HCT116 (cell line): ENCODE measurements around the gene LTBP1. TPM values are rescaled to one million over a fixed set of nuclear protein-coding genes. Genes with fewer than 3 reads are reported as not detected.

ENCODE experiments used
- ATAC-seq: fragments of 200-7000 bp; cut with Tn5 transposase; 2 replicates; pipeline ENCODE4 v1.9.1; 2020; ENCODE audit warnings: mild to moderate bottlenecking, moderate library complexity
- BruUV-seq: library from RNA; stranded (reverse); fragments of 400-500 nt; replicated peaks from 2 replicates; lab custom pipeline; 2021; lab: Mats Ljungman, UMichigan
- CTCF ChIA-PET: fragments of 300-600 bp; sonication (Branson Sonifier 250); formaldehyde crosslinking; loops from one replicate; lab custom pipeline; 2021; ENCODE audit warnings: antibody characterized with exemption; lab: Charles Lee
- POLR2A ChIA-PET: fragments of 300-600, 350-600 bp; sonication (Branson Sonifier 250); formaldehyde crosslinking; loops from one replicate; lab custom pipeline; 2021; ENCODE audit warnings: antibody characterized with exemption; lab: Charles Lee
- RAD21 ChIA-PET, 2 experiments: fragments of 300-600 bp; sonication (Branson Sonifier 250); formaldehyde crosslinking; loops; one replicate each; lab custom pipeline; 2023; ENCODE audit warnings: low total read pairs in 2 of 2; ENCODE audit not compliant: uncharacterized antibody in 2 of 2, unreplicated experiment in 2 of 2, low non-redundant PET in 1 of 2; lab: Charles Lee
- DNase-seq: peaks from one replicate; pipeline ENCODE4 v3.0.0-alpha.2; 2010; ENCODE audit warnings: low read depth, low spot score
- H2AFZ ChIP-seq: fragments of 200-600 bp; shearing (Covaris generic), sonication (generic); 2 replicates; pipeline ENCODE4 v1.6.1; 2017; ENCODE audit warnings: low read depth, mixed run types, mixed read lengths, antibody characterized with exemption, low read length; ENCODE audit not compliant: poor library complexity, severe bottlenecking
- H3K27ac ChIP-seq: 2 replicates; pipeline ENCODE4 v1.5.1; 2012; ENCODE audit warnings: low read depth, low read length
- H3K27me3 ChIP-seq: fragments of 200-600 bp; sonication (generic); 2 replicates; pipeline ENCODE4 v1.6.1; 2016; ENCODE audit warnings: mixed run types, low read length, mixed read lengths; ENCODE audit not compliant: insufficient read depth
- H3K36me3 ChIP-seq, 2 experiments: fragments of 200-500 bp in 1 of 2; fragments of 200-600 bp in 1 of 2; sonication (Bioruptor generic) in 1 of 2; sonication (generic) in 1 of 2; 2 replicates each; pipeline versions ENCODE4 v1.5.1 to v1.6.1; 2014 to 2016; ENCODE audit warnings: low read length in 2 of 2, inconsistent platforms in 1 of 2, mixed read lengths in 1 of 2, mixed run types in 1 of 2; ENCODE audit not compliant: insufficient read depth in 2 of 2, control insufficient read depth in 1 of 2
- H3K4me1 ChIP-seq, 2 experiments: fragments of 200-600 bp in 1 of 2; sonication (generic) in 1 of 2; 2 replicates each; pipeline versions ENCODE4 v1.5.1 to v1.6.1; 2012 to 2017; ENCODE audit warnings: low read length in 2 of 2, inconsistent platforms in 1 of 2, mild to moderate bottlenecking in 1 of 2, mixed read lengths in 1 of 2, mixed run types in 1 of 2, moderate library complexity in 1 of 2; ENCODE audit not compliant: insufficient read depth in 2 of 2, control insufficient read depth in 1 of 2
- H3K4me2 ChIP-seq: fragments of 200-600 bp; sonication (generic); 2 replicates; pipeline ENCODE4 v1.6.1; 2017; ENCODE audit warnings: mixed run types, low read length, mixed read lengths
- H3K4me3 ChIP-seq, 2 experiments: fragments of 200-600 bp in 1 of 2; sonication (generic) in 1 of 2; replicated peaks in 1 of 2; 2 replicates each; pipeline ENCODE4 v1.5.1; 2011 to 2016; ENCODE audit warnings: low read length in 2 of 2, control low read depth in 1 of 2, low read depth in 1 of 2, mild to moderate bottlenecking in 1 of 2, mixed read lengths in 1 of 2, mixed run types in 1 of 2
- H3K79me2 ChIP-seq: fragments of 200-600 bp; sonication (generic); 2 replicates; pipeline ENCODE4 v1.6.1; 2017; ENCODE audit warnings: mild to moderate bottlenecking, mixed run types, low read length, moderate library complexity, mixed read lengths; ENCODE audit not compliant: insufficient read depth
- H3K9ac ChIP-seq: fragments of 200-600 bp; sonication (generic); 2 replicates; pipeline ENCODE4 v1.6.1; 2016; ENCODE audit warnings: low read length, mixed read lengths
- H3K9me2 ChIP-seq: fragments of 200-600 bp; sonication (generic), shearing (Covaris generic); 2 replicates; pipeline ENCODE4 v1.6.1; 2017; ENCODE audit warnings: mixed run types, mild to moderate bottlenecking, moderate library complexity; ENCODE audit not compliant: insufficient read depth
- H3K9me3 ChIP-seq, 2 experiments: fragments of 200-500 bp in 1 of 2; fragments of 200-600 bp in 1 of 2; sonication (Bioruptor generic) in 1 of 2; sonication (generic) in 1 of 2; 2 replicates each; pipeline ENCODE4 v1.6.1; 2014 to 2017; ENCODE audit warnings: low read length in 2 of 2, mixed read lengths in 2 of 2, inconsistent platforms in 1 of 2, low read depth in 1 of 2, mild to moderate bottlenecking in 1 of 2, mixed run types in 1 of 2, moderate library complexity in 1 of 2; ENCODE audit not compliant: control insufficient read depth in 1 of 2, insufficient read depth in 1 of 2
- H4K20me1 ChIP-seq: fragments of 200-600 bp; sonication (generic), shearing (Covaris generic); 2 replicates; pipeline ENCODE4 v1.6.1; 2017; ENCODE audit warnings: mixed run types, mild to moderate bottlenecking, moderate library complexity; ENCODE audit not compliant: insufficient read depth
- CBX3 ChIP-seq: IDR thresholded peaks from 2 replicates; pipeline ENCODE4 v1.6.1; 2012; ENCODE audit warnings: low read depth
- CEBPB ChIP-seq: IDR thresholded peaks from 2 replicates; pipeline ENCODE4 v1.6.1; 2012; ENCODE audit warnings: low read depth
- JUND ChIP-seq: IDR thresholded peaks from 2 replicates; pipeline ENCODE4 v1.6.1; 2012
- POLR2AphosphoS5 ChIP-seq: IDR thresholded peaks from 2 replicates; pipeline ENCODE4 v1.6.1; 2011; ENCODE audit warnings: mild to moderate bottlenecking, low read depth, low read length, moderate library complexity
- SP1 ChIP-seq: IDR thresholded peaks from 2 replicates; pipeline ENCODE4 v1.6.1; 2012; ENCODE audit warnings: low read depth
- SRF ChIP-seq: IDR thresholded peaks from 2 replicates; pipeline ENCODE4 v1.6.1; 2012; ENCODE audit warnings: low read depth
- TCF7L2 ChIP-seq: IDR thresholded peaks from 2 replicates; pipeline ENCODE4 v1.7.0; 2011; ENCODE audit warnings: borderline replicate concordance, inconsistent platforms; ENCODE audit not compliant: insufficient read depth, insufficient read length; ENCODE audit errors: extremely low read depth
- YY1 ChIP-seq: IDR thresholded peaks from 2 replicates; pipeline ENCODE4 v1.6.1; 2011; ENCODE audit warnings: low read length, low read depth, moderate library complexity, mild to moderate bottlenecking; ENCODE audit not compliant: insufficient replicate concordance; ENCODE audit errors: extremely low read depth
- intact Hi-C: fragments of 100-400 bp; cut with micrococcal nuclease; formaldehyde crosslinking; loops from 2 replicates; pipeline ENCODE4 v1.10.0; 2022
- total RNA-seq: library from RNA; stranded (reverse); gene quantifications from one replicate; pipeline ENCODE4 v1.2.1, GENCODE V29; 2021; ENCODE audit not compliant: unreplicated experiment
- TF ChIP-seq, protein P1 (sequence below): IDR thresholded peaks from 2 replicates; pipeline ENCODE4 v1.6.1; 2012; ENCODE audit warnings: low read depth
- TF ChIP-seq, protein P2 (sequence below): IDR thresholded peaks from 2 replicates; pipeline ENCODE4 v1.6.1; 2011; ENCODE audit warnings: mild to moderate bottlenecking, low read length, moderate library complexity; ENCODE audit not compliant: insufficient replicate concordance; ENCODE audit errors: extremely low read depth
- TF ChIP-seq, protein P3 (sequence below), 3 experiments: fragments of 200-600 bp in 1 of 3; sonication (generic) in 1 of 3; IDR thresholded peaks in 2 of 3; conservative IDR thresholded peaks in 1 of 3; 2 replicates each; pipeline ENCODE4 v1.5.1; 2012 to 2017; ENCODE audit warnings: low read depth in 2 of 3, low read length in 2 of 3, antibody characterized with exemption in 1 of 3, borderline replicate concordance in 1 of 3, control low read depth in 1 of 3, mild to moderate bottlenecking in 1 of 3, mixed read lengths in 1 of 3, mixed run types in 1 of 3, moderate library complexity in 1 of 3; ENCODE audit not compliant: insufficient read depth in 1 of 3

LTBP1 gene
- total RNA-seq, 1 experiment from 2014 or later: 5.1 TPM

DNA sequence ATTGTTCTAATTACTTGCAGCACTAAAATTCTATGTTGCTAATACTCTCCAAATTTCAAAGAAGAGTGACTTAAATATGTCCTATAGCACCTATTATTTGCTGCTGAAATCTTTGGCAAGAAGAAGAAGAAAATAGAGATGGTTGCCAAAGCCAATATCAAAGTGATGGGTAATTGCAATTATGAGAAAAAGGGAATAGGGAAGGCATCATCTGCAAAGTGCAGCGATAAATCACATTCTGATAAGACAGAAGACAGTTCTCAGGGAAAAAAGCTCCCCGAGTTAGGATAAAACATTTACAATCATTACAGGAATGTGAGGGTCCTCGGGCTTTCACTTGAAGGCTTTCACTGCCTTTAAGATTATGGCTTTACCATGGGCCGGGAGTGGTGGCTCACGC is 457.6 kb downstream of the LTBP1 start (continued):
- TF ChIP-seq, protein P1, sequence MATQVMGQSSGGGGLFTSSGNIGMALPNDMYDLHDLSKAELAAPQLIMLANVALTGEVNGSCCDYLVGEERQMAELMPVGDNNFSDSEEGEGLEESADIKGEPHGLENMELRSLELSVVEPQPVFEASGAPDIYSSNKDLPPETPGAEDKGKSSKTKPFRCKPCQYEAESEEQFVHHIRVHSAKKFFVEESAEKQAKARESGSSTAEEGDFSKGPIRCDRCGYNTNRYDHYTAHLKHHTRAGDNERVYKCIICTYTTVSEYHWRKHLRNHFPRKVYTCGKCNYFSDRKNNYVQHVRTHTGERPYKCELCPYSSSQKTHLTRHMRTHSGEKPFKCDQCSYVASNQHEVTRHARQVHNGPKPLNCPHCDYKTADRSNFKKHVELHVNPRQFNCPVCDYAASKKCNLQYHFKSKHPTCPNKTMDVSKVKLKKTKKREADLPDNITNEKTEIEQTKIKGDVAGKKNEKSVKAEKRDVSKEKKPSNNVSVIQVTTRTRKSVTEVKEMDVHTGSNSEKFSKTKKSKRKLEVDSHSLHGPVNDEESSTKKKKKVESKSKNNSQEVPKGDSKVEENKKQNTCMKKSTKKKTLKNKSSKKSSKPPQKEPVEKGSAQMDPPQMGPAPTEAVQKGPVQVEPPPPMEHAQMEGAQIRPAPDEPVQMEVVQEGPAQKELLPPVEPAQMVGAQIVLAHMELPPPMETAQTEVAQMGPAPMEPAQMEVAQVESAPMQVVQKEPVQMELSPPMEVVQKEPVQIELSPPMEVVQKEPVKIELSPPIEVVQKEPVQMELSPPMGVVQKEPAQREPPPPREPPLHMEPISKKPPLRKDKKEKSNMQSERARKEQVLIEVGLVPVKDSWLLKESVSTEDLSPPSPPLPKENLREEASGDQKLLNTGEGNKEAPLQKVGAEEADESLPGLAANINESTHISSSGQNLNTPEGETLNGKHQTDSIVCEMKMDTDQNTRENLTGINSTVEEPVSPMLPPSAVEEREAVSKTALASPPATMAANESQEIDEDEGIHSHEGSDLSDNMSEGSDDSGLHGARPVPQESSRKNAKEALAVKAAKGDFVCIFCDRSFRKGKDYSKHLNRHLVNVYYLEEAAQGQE: no peak
- no peak for TF ChIP-seq JUND
- no peak for TF ChIP-seq CBX3
- no peak for TF ChIP-seq SP1
- TF ChIP-seq, protein P2, sequence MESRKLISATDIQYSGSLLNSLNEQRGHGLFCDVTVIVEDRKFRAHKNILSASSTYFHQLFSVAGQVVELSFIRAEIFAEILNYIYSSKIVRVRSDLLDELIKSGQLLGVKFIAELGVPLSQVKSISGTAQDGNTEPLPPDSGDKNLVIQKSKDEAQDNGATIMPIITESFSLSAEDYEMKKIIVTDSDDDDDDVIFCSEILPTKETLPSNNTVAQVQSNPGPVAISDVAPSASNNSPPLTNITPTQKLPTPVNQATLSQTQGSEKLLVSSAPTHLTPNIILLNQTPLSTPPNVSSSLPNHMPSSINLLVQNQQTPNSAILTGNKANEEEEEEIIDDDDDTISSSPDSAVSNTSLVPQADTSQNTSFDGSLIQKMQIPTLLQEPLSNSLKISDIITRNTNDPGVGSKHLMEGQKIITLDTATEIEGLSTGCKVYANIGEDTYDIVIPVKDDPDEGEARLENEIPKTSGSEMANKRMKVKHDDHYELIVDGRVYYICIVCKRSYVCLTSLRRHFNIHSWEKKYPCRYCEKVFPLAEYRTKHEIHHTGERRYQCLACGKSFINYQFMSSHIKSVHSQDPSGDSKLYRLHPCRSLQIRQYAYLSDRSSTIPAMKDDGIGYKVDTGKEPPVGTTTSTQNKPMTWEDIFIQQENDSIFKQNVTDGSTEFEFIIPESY: no peak

- no peak for ATAC-seq
- POLR2A ChIA-PET: interaction anchor here (0.6 kb wide), 1 partner anchor 16 kb away, joined by 4 read pairs; no protein-coding TSS in a partner anchor
- no peaks in the 10 kb centered on the region for H3K79me2 ChIP-seq
- no peaks in the 10 kb centered on the region for H3K9me2 ChIP-seq
- BruUV-seq: no TSS peak
- H4K20me1 ChIP-seq: no peaks in the 10 kb centered on the region
- H3K9ac ChIP-seq: no peak overlapping the region
- H3K27me3 ChIP-seq: no peaks in the 10 kb centered on the region
- no peak overlapping the region for H3K4me2 ChIP-seq
- no peak for TF ChIP-seq YY1
- TF ChIP-seq POLR2AphosphoS5: no peak
- TF ChIP-seq SRF: no peak
- TF ChIP-seq, protein P3, sequence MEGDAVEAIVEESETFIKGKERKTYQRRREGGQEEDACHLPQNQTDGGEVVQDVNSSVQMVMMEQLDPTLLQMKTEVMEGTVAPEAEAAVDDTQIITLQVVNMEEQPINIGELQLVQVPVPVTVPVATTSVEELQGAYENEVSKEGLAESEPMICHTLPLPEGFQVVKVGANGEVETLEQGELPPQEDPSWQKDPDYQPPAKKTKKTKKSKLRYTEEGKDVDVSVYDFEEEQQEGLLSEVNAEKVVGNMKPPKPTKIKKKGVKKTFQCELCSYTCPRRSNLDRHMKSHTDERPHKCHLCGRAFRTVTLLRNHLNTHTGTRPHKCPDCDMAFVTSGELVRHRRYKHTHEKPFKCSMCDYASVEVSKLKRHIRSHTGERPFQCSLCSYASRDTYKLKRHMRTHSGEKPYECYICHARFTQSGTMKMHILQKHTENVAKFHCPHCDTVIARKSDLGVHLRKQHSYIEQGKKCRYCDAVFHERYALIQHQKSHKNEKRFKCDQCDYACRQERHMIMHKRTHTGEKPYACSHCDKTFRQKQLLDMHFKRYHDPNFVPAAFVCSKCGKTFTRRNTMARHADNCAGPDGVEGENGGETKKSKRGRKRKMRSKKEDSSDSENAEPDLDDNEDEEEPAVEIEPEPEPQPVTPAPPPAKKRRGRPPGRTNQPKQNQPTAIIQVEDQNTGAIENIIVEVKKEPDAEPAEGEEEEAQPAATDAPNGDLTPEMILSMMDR (IDR thresholded peaks at IDR 0.05 in 2 of 3, conservative IDR thresholded peaks at IDR 0.05 in 1 of 3; ENCODE audit: borderline replicate concordance in 1 of 3, insufficient read depth in 1 of 3, low read depth in 2 of 3, low read length in 2 of 3): no peak
- no peak for TF ChIP-seq CBX3
- TF ChIP-seq TCF7L2: no peak
- no peak for TF ChIP-seq CEBPB
- TF ChIP-seq, all 23 proteins: peak for 0
- DNase-seq: no peak
- H3K27ac ChIP-seq: no peak overlapping the region
- no peaks in the 10 kb centered on the region for H3K4me1 ChIP-seq
- peaks cover 3 to 4% of the 10 kb centered on the region in 2 experiments; a peak in 1 of 4 replicates for H3K9me3 ChIP-seq
- H2AFZ ChIP-seq: no peak overlapping the region
- RAD21 ChIA-PET: no interaction called here
- H3K4me3 ChIP-seq: no peak overlapping the region
- CTCF ChIA-PET: no interaction called here
- intact Hi-C loops: no loop called here
- no peaks in the 10 kb centered on the region for H3K36me3 ChIP-seq
Observed at GRCh38 chr2:33406622-33407021, 459.9 kb downstream of the LTBP1 start.
